ENCODE data around the gene CCNK. TPM values are rescaled to one million over a fixed set of nuclear protein-coding genes. Genes with fewer than 3 reads are reported as not detected.

The CCNK gene

Small RNA genes within 50 kb of the gene (small RNA-seq; reads per million reads assigned to genes)
- not detected for gene RNU6-91P
